ENCODE data around the gene CFAP77.

- no peak for TF ChIP-seq CTCF (IDR thresholded peaks at IDR 0.05)
- no peak for TF ChIP-seq POLR2A (IDR thresholded peaks at IDR 0.05)
Observed at GRCh38 chr9:132597073-132597775, 187.2 kb downstream of the CFAP77 start.
